HG03108 (cell line): ENCODE results near the gene TNFSF15.

Source experiments
- ATAC-seq: cut with Tn5 transposase; IDR thresholded peaks from one replicate; pipeline ENCODE4 v1.9.1; 2021; ENCODE audit warnings: moderate library complexity; ENCODE audit not compliant: unreplicated experiment

TNFSF15 gene

DNA sequence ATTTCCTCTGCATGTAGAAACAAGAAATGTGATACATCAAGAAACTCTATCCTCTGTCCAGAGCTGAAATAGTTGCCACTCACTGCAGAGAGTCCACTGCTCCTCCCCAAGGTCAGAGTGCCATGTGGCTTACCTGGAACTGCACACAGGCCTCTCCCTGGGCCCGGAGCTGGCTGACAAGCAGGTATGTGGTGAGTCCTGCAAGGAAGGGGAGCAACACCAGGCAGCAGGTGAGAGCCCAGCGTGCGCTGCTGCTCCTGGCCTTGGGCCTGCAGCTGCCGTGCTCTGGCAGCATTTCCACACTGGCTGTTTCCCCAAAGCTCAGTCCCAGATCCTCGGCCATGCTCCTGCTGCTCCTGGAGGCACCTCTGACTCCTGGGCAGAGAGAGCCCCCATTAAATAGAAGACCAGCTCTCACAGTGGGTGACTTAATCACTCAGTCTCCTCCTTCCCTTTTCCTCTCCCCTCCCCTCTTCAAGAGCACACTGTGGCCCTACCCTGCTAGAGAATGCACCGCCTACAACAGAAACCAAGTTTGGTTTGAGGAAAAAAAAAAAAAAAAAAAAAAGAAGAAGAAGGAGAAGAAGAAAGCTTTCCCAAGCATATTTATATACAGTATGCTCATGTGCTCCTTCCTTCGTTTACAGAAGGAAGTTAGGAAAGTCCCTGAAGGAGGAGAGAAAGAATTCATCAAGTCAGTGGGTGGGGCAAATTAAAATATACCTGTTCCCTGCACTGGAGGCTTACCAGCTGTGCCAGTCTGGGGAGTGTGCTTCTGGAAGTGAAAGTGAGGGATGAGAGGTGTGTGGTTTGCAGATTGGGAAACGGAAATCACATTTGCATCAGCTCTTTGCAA, at the start of gene TNFSF15:
TSS of gene TNFSF15 (minus strand) at position 370 of the 856 bp plus-strand sequence. CDS start at position 343, 27 bp downstream.
- peak; percentile 85 for ATAC-seq

DNA sequence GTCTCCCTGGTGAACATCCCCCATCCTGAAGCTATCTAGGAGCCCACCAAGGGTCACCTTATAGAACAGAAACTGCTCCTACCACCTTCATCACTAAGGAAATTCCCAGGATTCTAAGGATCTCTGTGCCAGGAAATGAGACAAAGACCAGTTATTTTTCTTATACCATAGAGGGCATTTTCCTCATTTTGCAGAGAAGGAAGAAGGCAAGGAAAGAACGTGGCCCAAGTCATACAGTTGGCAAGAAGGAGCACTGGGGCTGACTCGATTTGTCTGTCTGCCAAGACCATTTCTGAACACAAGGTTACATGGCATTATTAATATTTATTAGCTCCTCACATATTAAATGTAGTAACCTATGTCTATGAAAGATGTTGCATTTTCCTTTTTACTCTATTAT, 49.6 kb upstream of the TNFSF15 start:
- no peak for ATAC-seq

DNA sequence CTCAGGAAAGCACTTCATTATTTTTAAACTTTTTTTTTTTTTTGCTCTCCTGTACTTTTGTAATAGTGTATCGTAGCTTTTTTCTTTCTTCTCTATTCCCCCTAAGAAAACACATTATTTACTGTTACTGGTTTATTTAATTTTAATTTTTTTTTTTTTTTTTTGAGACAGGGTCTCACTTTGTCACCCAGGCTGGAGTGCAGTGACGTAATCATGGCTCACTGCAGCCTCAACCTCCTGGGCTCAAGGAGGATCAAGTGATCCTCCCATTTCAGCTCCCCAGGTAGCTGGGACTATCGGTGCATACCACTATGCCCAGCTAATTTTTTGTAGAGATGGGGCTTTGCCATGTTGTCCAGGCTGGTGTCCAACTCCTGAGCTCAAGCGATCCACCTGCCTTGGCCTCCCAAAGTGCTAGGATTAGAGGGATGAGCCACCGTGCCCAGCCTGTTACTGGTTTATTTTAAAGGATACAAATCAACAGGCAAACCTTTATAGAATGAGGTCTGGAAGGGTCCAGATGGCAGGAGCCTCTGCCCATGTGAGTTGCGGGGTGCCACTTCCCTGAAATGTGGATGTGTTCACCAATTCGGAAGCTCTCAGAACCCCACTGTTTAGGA, 49.0 kb upstream of the TNFSF15 start:
- no peak for ATAC-seq

DNA sequence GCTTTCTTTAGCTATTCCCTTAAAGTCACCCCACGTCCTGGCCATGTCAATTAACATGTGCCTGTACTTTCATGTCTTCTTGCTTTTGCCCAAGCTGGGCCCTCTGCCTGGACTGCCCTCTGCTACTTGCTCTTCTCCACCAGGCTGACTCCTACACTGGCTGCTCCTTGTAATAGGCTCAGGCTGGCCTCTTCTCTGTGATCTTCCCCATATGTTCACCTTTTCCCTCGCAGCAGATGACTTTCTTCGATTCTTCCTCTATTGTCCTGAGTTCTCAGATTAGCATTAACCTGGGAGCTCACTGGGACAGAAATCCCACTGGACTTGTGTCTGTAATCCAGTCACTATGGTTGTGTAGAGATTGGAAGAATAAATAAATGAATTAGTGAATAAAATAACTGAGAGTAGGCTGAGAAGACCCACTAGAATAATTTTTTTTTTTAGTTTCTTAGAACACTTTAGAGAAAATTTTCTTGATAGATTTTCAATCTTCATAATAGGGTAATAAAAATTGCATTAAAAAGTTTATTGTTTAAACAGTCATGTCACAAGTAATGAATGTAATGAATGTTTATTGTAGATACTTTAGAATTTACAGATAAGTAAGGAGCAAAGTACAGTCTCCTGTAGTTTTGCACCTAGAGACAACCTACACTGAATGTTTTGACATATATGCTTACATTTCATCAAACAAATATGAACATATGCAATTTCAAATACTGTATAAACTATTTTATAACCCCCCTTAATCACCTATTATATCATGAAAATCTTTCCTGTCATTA, 47.4 kb upstream of the TNFSF15 start:
- no peak for ATAC-seq

DNA sequence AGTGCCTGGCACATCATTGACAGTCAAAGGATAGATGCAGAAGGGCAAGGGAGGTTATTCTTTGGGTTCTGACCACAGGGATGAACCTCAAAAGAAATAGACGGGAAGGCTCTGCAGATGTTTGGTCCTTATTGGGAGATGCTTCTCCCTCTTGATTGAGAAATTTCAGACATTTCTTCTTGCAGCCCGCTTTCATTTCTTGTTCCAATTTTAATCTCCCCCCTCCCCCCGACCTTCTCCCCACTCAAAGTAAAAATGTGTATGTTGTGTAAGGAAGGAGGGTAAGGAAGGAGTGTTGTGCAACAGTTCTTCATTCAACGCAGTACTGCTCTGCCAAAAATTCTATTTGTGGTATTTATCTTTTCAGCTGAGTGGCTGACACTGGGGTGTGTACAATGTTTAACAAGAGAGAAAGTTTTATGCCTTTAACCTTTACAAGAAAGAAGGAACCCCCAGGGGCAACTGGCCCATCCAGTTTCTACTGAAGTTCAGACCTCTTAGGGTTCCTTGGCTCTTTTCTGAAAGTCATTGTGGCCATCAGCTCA, 46.3 kb upstream of the TNFSF15 start:
- no peak for ATAC-seq

DNA sequence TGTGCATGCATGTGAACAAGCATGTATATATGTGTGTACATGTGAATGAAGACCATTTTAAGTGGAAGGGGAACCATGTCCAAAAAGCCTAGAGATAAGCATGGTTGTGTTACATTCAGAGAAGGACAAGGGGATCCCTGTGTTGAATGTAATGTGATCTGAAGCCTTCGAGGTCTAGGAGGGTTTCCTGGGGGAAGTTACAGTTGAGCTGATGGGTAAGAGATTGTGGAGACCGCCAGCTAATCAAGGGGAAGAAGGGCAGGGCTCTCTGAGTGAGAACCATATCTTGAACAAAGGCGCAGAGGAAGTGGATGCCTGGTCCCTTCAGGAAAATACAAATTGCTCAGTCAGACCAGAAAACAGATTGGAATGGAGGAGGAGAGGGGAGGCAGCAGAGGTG, 45.5 kb upstream of the TNFSF15 start:
- no peak for ATAC-seq

DNA sequence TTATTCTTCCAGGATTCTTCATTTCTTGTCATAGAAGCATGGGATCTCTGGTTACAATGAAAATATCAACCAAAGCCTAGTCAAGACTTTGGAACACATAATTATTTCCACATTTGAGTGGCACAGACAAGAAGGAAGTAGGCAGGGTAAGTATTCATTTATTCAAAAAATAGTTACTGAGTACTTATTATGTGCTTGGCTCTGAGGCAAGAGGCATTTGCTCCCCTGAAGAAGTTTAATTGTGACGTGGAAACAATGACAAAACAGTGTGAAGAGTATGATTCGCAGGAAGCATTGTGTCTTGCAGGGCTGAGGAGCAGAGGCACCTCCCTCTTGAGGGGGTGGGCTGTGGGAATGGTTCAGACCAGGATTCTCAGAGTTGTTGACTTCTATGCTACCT, 45.0 kb upstream of the TNFSF15 start:
- ATAC-seq = no peak

DNA sequence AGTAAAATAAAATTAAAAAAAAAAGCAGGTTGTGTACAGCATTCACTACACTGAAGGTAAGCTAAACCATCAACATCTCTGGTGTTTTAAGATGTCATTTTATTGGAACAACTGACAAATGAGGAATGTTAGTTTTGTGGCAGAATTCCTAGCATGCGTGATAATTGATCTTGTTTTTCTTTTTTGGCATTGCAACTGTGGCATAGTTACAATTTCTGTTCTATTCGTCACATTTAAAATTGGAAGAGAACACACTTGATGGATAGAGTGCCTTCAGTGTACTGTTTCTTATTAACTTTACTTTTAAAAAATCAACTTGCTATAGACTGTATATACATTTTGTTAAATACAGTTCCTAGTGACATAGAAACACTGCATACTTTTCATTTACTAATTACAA, 43.6 kb upstream of the TNFSF15 start:
- ATAC-seq = no peak

DNA sequence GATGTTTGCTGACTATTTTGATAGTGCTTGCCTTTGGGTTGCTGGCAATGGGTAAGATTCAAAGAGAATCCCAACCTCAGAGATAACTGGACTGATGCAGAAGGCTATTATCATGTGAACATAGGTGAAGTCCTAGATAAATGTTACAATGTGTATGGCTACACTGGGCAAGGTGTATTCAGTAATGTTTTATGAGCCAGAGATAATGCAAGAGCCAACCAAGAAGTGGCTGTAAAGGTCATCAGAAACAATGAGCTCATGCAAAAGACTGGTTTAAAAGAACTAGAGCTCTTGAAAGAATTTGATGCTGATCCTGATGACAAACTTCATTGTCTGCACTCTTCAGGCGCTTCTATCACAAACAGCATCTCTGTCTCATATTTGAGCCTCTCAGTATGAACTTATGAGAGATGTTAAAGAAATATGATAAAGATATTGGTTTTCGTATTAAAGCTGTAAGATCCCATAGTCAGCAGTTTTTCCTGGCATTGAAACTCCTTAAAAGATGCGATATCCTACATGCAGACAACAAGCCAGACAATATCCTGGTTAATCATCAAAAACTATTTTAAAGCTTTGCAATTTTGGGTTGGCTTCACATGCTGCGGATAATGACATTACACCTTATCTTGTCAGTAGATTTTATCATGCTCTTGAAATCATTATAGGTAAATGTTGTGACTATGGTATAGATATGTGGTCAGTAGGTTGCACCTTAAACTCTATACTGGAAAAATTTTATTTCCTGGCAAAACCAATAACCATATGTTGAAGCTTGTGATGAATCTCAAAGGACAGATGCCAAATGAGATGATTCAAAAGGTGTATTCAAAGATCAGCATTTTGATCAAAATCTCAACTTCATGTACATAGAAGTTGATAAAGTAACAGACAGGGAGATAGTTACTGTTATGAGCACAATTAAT, 41.9 kb upstream of the TNFSF15 start:
- no peak for ATAC-seq

DNA sequence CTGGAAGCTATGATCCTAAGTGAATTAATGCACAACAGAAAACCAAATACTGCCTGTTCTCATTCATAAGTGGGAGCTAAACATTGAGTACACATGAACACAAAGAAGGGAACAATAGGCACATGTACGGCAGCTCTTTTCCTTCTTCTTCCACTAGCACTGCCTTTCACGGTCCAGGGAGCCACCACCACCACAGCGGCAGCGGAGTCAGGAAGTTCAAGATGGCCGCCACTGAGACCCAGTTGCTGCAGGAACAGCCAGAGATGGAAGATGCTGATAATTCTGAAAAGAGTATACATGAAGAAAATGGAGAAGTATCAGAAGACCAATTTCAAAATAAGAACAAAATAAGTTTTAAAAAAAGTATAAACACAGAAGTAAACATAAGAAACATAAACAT, 39.5 kb upstream of the TNFSF15 start:
- ATAC-seq = no peak

DNA sequence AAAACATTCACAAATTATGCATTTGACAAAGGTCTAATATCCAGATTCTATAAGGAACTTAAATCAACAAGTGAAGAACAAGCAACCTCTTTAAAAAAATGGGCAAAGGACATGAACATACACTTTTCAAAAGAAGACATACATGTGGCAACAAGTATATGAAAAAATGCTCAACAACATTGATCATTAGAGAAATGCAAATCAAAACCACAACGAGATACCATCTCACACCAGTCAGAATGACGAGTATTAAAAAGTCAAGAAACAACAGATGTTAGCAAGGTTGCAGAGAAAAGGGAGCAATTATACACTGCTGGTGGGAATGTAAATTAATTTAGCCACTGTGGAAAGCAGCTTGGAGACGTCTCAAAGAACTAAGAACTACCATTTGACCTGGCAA, 38.9 kb upstream of the TNFSF15 start:
- no peak for ATAC-seq

DNA sequence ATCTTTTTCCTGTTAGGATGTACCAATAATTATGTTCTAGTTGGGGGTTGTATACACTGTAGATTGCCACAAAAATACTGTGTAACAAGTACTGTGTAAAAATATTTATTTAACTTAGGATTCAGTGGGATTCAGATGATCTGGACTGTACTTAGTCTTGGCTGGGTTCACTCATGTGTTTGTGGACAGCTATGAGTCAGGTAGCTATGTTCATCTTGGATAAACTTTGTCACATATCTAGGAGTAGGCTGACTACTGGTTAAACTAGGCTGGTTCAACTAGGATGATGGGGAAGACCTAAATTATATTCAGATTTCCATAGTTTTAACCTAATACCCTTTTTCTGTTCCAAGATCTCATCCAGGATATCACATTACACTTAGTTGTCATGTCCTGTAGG, 32.1 kb upstream of the TNFSF15 start:
- no peak for ATAC-seq

DNA sequence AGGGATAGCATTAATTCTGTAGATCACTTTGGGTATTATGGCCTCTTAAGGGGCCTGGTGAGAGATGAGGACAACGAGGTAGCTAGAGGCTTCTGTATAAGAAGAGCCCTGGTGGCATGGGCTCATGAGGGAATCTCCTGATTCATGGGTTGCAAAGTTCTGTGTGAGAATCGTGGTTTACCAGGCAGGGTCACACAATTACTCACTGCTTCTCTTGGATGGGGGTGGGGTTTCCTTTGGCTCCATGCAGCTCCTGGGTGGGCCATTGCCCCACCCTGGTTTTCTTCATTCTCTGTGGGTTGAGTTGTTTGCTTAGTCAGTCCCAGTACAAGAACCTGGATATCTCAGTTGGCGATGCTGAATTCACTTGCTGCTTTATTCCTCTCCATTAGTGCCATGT, 30.9 kb upstream of the TNFSF15 start:
- no peak for ATAC-seq

DNA sequence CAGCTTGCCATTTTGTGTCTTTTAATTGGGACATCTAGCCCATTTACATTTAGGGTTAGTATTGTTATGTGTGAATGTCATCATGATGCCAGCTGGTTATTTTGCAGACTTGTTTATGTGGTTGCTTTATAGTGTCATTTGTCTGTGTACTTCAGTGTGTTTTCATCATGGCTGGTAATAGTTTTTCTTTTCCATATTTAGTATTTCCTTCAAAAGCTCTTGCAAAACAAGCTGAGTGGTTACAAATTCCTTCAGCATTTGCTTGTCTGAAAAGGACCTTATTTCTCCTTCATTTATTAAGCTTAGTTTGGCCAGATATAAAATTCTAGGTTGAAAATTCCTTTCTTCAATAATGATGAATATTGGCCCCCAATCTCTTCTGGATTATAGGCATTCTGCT, 28.5 kb upstream of the TNFSF15 start:
- ATAC-seq = no peak

DNA sequence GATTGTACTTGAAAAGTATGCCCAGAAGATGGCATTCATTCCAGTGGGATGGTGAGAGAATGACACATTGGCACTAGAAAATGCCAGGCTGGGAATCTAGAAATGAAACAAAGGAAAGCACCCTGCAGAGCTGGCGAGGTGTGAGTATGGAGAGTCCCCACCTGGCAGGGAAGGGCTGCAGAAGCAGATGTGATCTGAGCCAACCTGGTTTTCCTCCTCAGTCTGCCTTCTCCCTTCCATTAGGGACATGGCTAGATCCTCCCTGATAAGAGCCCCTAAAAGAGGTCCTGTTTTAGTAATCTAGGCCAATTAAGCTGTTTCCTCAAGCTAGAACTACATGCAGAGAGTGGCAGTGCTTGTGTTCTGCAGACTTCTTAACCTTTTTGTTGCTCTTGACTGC, 24.7 kb upstream of the TNFSF15 start:
- no peak for ATAC-seq

DNA sequence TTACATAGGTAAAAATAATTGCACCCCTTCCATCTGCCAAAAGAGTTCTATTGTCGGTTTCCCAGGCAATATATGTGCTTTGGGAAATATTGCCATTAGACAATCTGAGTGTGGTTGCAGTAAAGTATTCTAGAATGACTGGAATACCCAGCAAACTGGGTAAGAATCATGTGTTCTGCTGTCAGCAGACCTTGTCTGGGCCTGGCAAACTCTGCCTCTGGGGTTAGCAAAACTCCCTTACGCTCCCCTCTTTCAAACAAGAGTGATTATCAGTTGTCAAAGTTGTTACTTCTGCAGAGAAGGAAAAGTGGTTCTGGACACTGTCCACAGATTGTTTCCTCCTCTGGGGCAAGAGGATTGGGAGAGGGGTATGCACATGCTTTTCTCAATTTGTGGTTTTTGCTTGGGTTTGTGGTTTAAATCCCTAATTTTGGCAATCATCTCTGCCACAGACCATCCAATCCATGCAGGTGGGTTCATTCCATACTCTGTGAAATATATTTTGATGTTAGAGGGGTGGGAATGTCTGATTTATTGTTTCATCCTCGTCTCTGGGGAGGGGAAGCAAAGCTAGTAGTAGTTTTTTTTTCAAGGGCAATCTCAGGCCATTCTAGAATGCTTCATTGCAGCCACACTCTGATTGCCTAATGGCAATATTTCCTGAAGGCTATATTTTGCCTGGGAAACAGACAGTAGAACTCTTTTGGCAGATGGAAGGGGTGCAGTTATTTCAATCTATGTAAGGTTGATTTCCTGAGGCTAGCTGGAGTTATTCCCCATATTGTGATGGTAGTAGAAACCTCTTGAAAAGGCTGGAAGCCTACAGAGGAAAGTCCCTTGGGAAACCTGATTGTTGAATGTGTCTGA, 24.0 kb upstream of the TNFSF15 start:
- no peak for ATAC-seq

DNA sequence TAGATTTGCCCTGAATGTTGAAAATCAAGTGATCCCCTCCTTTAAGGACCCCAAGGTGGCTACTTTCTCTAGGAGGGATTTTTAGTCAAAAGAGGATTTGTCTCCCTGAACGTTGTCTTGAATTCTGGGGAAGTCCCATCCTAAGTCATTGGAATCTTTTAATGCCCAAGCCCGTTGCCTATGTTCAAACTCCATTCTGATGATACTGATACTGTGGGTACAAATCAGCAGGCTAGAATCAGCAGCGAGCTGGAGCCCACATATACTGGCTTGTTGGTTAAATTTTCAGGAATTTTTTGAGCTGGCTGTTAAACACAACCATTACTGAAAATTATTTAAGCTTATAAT, 22.4 kb upstream of the TNFSF15 start:
- no peak for ATAC-seq

DNA sequence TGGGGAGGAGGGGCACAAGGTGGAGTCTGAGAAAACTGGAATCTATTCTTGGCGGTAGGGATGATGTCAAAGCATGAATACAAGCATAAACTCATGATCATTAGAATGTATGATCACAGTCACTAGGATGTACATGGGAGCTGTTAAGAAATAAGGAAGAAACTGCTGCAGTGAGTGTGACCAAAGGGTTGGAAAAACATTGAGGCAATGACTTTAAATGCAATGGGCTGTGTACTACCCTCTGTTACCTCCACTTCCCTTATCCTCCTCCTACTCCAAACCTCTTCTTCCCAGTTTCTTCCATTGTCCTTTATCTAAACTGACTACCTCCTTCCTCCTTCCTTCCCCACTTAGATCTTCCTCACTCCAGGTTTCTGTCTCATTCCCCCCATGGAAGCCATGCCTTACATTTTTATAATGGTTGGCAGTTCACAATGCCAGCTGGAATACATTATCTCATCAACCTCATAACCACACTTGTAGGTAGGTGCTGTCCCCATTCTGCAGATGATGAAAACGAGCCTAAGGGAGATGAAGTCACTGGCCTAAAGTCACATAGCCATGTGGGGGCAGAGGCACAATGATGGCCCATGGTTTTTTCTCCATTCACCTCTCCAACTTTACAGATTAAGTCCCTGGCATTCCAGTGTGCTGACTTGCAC, 21.9 kb upstream of the TNFSF15 start:
- ATAC-seq = no peak

DNA sequence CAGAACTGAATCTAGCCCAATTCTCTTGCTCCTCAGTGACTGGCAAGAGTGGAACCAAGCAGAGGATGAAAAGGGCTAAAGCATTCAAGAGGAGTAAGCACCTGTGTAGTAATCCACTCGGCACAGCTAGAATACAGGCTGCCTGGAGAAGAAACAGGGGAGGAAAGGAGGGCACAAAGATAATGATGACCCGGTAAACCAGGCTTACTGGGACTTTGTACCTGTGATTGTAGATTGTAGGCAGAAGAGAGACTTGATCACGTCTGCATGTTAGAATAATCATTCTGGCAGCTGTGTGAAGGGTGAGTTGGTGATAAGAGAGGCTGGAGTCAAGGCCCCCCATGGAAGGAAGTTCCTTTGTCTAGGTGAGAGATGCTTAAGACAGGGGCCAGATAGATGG, 20.6 kb upstream of the TNFSF15 start:
- ATAC-seq = no peak
